ENCODE data around the gene CST9.
"Not testable (repeated sequence)": the region's sequence is repeated elsewhere in the genome, so short reads cannot be mapped to it uniquely, and the experiment has no call there.

Gene CST9

GRCh38 chr20:23587631-23588030 lies 18.1 kb downstream of the CST9 start:
- DNase-seq (ENCODE audit: low read depth): no peak

GRCh38 chr20:23586735-23587525 lies 18.8 kb downstream of the CST9 start:
- DNase-seq (ENCODE audit: low read depth): no peak

- no peak for DNase-seq (ENCODE audit: low read depth)
Measured at GRCh38 chr20:23585808-23586734, 19.6 kb downstream of the CST9 start.

- DNase-seq (ENCODE audit: low read depth): no peak
Measured at GRCh38 chr20:23585449-23585807, 20.3 kb downstream of the CST9 start.

GRCh38 chr20:23584434-23585199 lies 21.1 kb downstream of the CST9 start:
- DNase-seq (ENCODE audit: low read depth): no peak

GRCh38 chr20:23583526-23583925 lies 22.2 kb downstream of the CST9 start:
- no peak for DNase-seq (ENCODE audit: low read depth)

- no peak for DNase-seq (ENCODE audit: low read depth)
Measured at GRCh38 chr20:23582293-23582692, 23.4 kb downstream of the CST9 start.

GRCh38 chr20:23581833-23582232 lies 23.9 kb downstream of the CST9 start:
- DNase-seq (ENCODE audit: low read depth): not testable (repeated sequence)

- no peak for DNase-seq (ENCODE audit: low read depth)
Measured at GRCh38 chr20:23574977-23575376, 30.7 kb downstream of the CST9 start.

GRCh38 chr20:23570178-23570760 lies 35.4 kb downstream of the CST9 start:
- no peak for DNase-seq (ENCODE audit: low read depth)

- DNase-seq (ENCODE audit: low read depth): no peak
Measured at GRCh38 chr20:23569570-23569969, 36.1 kb downstream of the CST9 start.

- DNase-seq (ENCODE audit: low read depth): no peak
Measured at GRCh38 chr20:23568971-23569330, 36.8 kb downstream of the CST9 start.

GRCh38 chr20:23568320-23568970 lies 37.3 kb downstream of the CST9 start, which contains the start of gene CST9L:
CST9L (minus strand) TSS chr20:23568484; CDS start chr20:23568450, 34 bp downstream.
- no peak for DNase-seq (ENCODE audit: low read depth)

GRCh38 chr20:23566199-23566932 lies 39.4 kb downstream of the CST9 start:
- DNase-seq (ENCODE audit: low read depth): no peak

GRCh38 chr20:23565503-23566045 lies 40.1 kb downstream of the CST9 start:
- no peak for DNase-seq (ENCODE audit: low read depth)

GRCh38 chr20:23564927-23565326 lies 40.8 kb downstream of the CST9 start:
- no peak for DNase-seq (ENCODE audit: low read depth)

GRCh38 chr20:23562721-23563342 lies 42.9 kb downstream of the CST9 start:
- DNase-seq (ENCODE audit: low read depth): no peak

- DNase-seq (ENCODE audit: low read depth): no peak
Measured at GRCh38 chr20:23554401-23554800, 51.3 kb downstream of the CST9 start.

Measured in CMK (cell line).